Inflammatory macrophage (primary cell): ENCODE data around the gene MAN1A1.

Experiments used
- DNase-seq, 2 donors: peaks; one replicate each; pipeline ENCODE4 v3.0.0-alpha.2; 2020 to 2022

MAN1A1 gene

DNA sequence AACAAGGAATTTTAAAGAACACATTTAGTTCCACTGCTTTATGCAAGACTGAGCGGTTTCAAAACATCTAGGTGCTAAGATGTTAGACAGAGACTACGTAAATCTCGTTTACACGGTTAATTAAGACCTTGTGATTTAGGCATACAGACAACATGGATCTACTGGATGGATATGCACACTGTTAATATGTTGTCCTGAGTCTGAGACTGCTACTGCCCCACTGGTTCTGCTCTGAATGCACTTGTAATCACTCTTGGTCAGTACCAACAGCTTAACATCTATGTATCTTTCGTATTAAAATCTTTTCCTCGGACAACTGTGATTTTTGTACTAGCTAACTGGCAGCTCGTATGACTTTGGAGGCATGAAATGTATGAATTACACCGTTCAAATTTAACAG is 3.1 kb downstream of the MAN1A1 start:
- no peak for DNase-seq

DNA sequence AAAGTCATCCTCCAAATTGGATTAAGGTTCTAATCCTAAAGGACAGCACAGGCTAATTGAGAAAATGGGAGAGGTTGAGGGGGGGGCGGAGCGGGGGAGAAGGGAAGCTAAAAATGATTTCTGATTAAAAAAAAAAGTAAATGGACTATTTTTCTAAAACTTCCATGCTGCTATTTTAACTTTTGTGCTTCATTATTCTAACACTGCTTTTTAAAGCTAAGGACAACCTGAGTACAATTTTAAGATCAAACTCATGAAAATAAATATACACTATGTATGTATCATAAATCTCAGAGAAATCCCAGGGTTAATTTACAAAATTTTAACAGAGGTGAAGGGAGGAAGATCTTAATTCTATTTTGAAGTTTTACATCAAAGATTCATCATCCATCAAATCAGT is 4.4 kb downstream of the MAN1A1 start:
- no peak for DNase-seq

DNA sequence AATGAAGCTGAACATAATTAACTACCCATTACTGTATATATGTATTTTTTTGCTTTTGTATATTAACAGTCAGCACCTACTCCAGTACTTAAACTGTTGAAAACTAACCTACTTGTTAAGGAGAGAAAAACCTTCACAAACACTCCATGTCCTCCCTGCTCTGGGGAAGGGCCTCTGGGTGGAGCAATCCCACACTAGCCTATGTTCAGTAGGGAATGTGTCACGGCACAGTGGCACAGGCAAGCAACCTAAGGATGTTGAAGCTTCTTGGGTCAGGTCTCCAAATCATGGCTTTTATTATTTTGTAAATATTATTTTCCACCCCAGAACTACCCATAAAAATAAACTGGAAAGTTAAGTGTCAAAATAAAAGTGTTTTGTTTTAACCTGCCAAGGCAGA is 5.3 kb downstream of the MAN1A1 start:
- no peak for DNase-seq

DNA sequence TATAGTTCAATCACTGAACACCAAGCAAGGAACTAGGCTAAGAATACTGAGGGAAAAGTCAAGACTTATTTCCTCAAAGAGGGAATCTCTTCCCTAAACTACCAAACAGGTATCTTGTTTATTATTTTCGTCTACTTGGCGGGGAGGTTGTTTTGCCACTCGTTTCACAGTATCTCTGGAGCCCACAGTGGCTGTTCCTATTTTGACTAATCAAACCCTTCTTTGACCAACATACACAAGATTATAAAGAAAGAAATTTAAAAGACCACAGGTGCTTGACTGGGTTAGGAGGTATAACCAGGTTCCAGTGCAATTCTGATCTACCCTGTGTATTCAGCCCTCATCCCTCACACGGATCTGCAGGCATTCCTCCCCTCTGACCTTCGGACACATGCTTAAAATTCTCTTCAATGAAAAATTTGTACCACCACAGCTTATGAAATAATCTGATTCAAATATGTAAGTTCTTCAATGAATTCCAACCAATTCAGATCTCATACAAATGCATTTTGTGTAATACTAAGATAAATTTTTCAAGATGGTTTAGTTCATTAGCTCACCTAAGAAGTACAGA is 5.9 kb downstream of the MAN1A1 start:
- DNase-seq, result no peak

DNA sequence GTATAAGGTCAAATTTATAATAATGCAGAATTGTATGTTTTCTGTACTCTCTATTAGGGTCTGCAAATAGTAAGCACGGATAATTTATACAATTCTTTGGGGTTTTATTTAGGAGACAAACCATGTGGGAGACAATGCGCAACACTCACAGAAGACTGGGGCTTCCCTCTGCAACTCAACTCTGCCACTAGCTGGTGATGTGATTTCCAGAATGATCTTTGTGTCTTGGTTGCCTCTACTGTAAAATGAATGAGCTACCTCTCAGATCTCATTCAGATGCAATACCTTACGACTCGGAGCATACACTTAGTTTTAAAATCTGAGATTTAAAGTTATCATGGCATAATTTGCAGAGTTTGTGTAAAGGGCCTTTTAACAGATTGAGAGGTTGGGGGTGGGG is 6.4 kb downstream of the MAN1A1 start:
- peak in 1 of 2 donors; percentile 25 for DNase-seq

DNA sequence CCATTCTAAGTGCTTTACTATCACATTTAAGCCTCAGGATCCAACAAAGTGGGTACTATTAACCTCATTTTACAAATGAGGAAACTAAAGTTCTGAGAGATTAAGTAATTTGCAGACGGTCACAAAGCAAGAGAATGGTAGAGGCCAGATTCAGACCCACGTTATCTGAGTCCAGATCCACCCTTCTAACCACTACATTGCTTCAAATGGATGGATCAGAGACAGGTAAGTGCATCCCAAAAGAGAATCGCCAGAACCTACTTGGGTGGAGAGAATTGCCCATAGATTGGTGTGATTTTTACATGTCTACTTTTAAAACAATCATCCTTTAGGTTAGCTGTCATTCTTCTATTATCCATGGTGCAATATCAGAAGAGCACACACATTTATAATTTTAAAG is 7.1 kb downstream of the MAN1A1 start:
- peak; percentile 13 to 30 for DNase-seq

DNA sequence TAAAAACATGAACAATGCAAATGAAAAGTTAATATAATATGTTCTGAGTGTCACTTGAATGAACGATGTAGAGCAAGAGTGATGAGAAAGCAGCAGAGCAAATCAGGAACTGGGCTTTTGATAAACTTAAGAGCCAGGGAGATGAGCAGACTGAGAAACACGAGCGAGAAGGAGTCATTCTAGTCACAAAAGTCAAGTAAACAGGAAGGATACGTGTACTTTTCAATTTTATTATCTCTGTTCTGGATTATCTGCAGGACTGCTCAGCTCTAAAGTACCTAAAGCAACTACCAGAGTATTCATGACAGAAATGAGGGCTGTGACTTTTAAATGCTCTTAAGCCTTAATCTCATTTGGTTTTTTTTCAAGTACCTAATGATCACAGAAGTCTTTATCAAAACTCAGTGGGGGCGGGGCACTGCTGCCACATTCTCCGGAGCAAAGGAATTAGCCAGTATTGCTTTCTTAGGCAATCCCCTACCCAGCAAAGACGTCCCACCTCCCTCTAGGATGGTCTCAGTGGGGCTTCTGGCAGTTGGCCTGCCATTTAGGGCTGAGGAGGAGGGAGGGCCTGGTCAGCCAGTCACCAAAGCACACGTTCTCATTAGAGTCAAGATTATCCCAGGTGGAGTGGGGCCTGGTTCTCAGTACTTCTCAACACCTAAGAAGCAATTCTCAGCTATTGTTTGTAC is 8.6 kb downstream of the MAN1A1 start:
- DNase-seq, result peak in 1 of 2 donors; percentile 29

DNA sequence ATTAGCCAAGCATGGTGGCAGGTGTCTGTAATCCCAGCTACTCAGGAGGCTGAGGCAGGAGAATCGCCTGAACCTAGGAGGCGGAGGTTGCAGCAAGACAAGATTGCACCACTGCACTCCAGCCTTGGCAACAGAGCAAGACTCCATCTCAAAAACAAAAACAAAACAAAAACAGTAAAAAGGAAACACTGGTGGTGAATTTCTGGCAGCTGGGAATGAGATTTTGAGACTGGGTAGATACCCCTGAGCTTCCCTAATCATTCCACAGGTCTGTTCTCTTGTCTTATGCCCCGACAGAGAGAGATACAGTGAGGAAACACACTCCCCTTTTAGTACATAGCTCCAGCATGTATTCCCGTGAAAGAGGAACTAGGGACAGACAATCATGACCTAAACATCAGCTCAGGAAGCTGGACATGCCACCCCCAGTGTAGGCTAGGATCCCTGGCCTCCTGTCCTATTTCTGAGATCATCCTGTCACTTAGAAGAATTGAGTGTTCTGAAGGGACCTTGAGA is 9.6 kb downstream of the MAN1A1 start:
- peak; percentile 90 to 93 for DNase-seq

DNA sequence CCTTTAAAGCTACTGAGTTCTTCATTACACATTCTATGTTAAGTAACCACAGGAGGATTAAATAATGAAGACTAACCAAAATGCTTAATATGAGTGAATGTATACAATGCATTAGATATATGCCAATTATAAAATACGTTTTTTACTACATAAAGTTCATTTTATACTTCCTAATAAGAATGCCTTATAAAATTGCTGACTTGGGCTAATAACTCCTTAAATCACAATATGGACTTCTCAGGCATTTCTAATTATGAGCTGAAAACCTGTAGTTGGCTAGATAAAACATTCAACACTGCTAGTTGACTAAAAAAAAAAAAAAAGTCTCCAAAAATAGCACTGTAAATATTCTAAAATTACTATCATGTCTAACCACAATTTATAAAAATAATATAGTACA is 11.8 kb downstream of the MAN1A1 start:
- no peak for DNase-seq

DNA sequence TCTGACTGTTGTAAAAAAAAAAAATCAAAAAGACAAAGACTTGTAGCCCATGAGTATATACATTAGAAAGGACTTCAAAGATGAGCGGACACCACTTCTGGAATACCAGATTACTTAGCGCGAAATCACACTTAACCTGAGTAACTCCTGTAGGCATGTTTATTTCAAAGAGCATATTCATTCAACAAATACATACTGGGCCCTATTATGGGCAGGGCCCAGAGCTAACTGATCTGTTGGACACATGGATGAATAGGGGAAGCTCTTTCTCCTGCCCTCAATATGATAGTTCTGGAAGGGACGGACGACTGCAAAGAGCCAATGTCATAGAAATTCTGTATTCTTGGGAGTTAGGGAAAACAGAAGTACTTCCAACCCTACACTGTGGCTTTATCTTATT is 12.3 kb downstream of the MAN1A1 start:
- DNase-seq, result no peak

DNA sequence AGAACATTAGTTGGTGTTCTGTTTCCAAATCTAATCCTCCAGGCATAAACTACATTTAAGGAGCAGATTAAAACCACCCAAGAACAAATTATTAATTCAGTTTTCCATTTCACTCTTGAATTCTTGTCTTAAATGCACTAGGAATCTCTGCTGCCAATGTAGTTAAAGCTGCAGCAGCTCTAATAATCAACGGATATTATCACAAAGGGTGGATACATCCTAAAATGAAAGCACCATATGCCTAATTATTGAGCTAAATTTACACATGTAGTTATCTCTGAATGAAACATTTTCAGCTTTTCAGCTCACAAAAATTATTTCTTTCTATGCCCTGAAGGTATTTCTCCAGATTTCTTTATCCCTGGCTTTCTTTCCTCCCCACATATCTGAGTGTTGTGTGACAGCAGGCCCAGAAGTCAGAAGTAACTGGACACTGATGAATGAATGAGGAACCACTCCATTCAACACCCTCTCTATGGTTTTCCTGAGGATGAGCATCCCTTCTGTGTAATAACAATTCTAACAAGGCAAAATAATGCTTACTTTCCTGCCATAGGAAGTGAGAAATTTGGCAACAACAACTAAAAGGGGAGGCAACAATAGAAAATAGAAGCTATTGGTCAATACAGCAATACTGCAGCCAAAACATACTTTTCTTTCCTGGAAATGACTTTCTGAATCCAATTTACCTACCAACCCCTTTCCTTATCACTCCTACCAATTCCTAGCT is 14.9 kb downstream of the MAN1A1 start:
- peak; percentile 21 to 59 for DNase-seq

DNA sequence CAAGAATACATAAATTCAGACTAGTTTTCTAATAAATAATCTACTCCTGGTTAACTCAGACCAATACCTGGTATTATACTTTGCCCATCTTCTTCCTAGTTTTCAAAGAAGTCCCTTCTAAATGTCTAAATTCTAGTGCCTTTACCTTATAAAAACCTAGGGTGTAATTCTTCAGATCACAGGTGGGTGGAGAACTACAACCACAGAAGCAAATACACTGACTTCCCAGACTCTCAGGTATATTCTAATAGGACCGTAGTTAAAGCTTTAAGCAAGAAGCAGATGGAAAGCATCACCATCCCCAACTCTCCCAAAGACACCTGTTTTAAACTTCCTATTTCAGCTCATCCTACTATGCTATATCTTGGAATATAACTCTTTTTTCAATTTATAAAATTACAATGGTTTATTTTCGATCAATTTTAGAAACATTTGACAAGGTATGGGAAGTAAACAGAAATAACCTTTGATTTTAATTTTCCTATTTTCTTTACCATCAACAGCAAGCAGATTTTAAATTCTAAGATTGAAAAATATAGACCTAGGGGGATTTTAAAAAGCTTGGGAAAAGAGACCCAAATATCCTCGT is 15.8 kb downstream of the MAN1A1 start:
- no peak for DNase-seq

DNA sequence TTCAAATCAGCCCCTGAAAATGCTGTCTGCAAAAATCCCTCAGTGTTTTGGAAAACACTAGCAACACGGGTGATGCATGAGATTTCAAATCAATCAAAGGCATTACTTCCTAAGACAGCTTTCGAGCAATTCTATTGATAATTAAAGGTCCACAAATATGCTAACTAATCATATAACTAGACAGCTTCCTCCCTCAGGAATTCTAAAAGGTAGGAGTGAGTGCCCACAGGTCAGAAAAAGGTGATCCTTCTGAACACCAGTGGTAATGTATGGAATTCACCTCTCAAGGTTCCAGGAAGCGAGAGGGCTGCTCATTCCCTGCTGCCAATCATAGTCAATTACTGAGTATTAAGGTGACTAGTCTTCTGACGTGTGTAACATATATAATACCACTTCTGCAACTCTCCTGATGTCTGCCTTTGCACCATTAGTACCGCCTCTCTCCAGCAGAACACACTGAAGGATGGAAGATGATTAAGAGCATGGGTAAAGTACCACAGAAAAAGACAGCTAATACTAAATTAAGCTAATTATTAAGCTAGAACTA is 16.4 kb downstream of the MAN1A1 start:
- no peak for DNase-seq

DNA sequence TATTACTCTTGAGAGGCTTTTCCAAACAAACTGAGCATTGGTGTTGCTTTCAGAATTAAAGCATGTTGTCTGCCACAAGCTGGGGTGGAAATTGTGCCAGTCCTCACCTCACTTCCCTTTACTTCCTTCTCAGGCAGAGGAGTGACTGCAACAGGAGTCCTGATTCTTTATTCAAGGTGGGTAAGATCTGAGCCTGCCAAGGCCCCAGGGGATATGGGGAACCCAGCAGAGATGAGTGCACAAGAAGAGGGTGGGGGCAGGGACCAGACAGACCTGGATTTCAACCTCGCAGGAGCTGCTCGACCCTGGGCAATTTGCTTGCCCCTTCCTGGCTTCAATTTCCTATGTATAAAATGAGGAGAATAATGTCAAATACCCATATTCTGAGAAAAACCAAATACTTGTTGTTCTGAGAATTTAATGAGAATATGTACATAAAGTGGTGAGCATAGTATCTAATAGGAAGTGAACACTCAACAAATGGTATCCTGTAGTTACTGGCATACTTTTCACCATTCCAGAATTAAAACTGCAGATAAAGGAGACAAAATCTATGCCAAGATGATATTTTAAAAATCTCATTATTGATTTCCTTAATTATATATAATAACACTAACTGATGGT is 17.8 kb downstream of the MAN1A1 start:
- DNase-seq, result no peak

DNA sequence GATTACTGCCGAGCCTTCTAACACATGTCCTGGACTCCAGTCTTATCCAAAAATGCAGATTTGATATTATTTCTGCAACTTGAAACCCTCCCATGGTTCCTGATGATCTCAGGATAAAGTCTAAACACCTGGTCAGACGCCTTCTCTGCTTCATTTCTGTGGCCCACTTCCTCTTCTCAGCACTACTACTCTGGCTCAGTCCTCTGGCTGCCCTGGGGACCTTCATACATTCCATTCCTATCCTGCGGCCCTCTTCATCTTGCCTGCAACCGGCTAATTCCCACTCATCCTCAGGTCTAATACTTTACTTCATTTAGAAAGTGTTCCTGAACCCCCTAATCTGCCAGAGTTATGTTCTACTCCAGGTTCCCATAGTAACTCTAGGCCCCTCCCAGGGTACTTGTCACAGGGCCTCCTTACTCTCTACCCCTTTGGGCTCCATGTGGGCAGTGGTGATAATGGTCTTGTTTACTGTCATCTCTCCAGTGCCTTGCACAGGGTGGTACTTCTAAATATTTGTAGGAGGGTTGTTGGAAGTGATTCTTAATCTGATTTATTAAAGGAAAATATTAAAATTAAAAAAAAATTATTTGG is 18.9 kb downstream of the MAN1A1 start:
- DNase-seq, result no peak

DNA sequence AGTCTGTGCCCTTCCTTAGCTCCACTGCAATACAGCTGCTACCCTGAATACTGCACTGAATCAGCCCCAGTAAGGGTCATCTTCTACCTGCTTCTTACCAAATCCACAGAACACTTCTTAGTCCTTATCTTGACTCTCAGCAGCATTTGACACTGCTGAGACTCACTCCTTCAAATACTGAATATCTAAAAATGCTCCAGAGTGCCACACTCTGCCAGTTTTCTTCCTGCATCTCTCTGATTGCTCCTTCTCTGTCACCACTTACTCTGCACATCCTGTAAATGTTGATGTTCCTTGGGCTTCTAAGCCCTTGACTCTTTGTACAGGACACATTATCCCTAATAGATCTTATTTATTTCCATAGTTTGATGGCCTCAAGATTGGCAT is 19.8 kb downstream of the MAN1A1 start:
- DNase-seq, result no peak

DNA sequence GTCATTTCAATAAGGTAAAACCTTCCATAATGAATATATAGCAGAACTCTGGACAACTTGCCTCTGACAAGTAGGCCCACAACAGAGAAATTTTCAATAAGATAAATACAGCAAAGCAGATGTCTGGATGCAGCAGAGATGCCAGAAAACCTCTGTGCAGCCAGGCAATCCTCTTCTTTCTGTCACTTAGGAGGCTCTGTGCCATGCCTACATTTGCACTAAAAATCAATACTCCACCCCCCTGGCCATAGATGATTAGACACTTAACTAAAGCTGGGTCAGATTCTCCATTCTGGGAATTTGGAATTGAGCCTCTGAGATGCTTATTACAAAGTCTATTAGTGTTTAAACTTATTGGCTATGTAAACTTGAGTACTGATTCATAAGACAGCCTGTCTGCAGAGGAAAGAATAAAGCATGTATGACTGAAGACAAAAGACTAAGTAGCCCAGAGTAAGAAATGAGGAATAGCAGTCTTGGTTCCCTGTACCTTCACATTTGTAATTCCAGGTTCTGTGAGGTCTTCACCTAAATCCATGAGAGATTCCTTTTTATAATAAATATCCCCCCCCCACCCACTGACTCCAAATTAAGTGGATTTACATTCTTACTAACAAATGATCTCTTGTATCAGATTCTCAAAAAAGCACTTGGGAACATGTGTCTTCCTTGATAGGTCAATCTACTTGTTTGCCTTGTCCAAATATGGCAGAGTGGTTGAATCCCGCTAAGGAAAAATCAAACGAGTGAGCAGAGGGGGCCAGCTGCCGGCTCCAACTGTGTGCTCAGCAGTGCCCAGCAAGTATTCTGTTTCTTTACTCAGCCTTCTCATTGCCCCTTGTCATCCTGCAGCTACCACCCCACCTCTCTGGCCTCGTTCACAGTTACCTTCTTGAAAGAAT is 20.4 kb downstream of the MAN1A1 start:
- no peak for DNase-seq

DNA sequence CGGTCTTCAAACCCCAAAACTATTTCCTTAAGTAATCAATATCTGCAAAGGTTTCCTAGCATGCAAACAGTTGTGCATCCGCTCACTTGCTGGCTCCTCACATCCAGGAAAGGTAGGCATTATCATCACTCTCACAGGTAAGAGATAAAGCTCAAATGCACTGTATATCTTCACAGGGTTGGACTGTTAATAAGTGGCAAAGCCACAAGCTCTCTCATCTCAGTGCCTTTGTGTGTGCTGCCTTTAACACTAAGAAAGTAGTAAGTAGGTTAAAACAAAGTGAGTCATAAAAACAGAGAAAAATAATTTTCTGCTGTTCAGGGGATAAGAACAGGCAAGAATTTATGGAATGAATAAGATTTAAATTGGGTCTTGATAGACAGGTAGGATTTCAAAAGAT is 21.3 kb downstream of the MAN1A1 start:
- DNase-seq, result no peak

DNA sequence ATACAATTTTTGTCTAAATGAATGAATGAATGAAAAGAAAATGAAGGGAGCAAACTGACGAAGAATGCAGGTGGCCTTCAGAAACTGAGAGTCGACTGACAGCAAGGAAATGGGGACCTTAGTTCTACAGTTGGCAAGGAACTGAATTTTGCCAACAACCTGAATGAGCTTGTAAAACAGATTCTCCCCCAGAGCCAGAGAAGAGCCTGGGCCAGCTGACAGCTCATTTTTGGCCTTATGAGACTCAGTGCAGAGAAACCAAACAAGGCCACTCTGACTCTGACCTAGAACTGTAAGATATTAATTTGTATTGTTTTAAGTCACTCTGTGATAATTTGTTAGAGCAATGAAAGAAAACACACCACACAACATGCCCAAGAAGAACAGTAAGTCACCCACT is 21.8 kb downstream of the MAN1A1 start:
- no peak for DNase-seq

DNA sequence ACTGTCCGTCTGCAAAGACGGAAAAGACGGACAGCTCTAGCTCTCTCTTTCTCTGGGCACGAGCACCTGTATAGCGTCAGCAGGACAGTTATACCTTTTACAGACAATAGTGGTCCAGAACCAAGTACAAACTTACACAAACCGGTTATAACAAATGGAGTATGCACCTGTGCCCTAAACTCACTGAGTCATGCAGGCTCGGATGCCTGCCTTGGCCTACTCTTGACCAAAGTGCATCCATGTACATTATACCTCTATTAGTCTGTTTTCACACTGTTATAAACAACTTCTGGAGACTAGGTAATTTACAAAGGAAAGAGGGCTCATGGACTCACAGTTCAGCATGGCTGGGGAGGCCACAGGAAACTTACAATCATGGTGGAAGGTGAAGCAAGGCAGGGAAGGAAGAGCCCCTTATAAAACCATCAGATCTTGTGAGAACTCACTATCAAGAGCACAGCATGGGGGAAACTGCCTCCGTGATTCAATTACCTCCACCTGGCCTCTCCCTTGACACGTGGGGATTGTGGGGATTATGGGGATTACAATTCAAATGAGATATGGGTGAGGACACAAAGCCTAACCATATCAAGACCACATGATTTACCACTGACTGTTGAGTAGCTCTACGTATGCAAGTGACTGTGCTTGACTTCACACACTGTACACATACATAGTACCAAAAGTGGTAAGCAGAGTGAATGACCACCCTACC is 23.1 kb downstream of the MAN1A1 start:
- no peak for DNase-seq
